Raji (cell line): ENCODE data around the gene REL.

Experiments
- POLR2A ChIP-seq: IDR thresholded peaks from 2 replicates; pipeline ENCODE4 v1.6.1; 2011; ENCODE audit warnings: low read depth, low read length, control low read depth; ENCODE audit not compliant: insufficient read depth

The REL gene

GRCh38 chr2:60881047-60881932 is at the start of gene REL:
Gene REL, plus strand, starts transcription at chr2:60881574. Its CDS starts 267 bp downstream, at chr2:60881841.
- peak; percentile 81 for TF ChIP-seq POLR2A

- TF ChIP-seq POLR2A: no peak
These were observed 49.5 kb upstream of the REL start for GRCh38 chr2:60831921-60832320.

DNA sequence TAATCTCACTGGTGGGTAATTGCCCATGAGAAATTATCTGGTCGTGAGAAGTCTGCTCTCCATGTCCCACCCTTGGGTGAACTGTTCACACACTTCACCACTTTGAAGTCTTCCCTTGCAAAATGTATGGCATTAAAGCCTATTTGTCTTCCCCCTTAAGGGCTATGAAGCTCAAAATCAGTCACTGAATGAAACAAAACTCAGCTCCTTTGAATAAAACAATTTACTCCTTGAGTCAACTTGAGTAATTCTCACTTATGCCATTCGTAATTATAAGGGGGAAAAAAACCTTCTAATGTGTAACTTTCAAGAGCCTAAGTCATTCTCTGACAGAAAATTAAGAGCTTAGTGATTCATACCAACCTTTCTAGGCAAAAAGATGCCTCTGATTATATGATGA is 48.8 kb upstream of the REL start:
- no peak for TF ChIP-seq POLR2A

GRCh38 chr2:60834270-60834717 is 47.1 kb upstream of the REL start:
- TF ChIP-seq POLR2A: no peak

DNA sequence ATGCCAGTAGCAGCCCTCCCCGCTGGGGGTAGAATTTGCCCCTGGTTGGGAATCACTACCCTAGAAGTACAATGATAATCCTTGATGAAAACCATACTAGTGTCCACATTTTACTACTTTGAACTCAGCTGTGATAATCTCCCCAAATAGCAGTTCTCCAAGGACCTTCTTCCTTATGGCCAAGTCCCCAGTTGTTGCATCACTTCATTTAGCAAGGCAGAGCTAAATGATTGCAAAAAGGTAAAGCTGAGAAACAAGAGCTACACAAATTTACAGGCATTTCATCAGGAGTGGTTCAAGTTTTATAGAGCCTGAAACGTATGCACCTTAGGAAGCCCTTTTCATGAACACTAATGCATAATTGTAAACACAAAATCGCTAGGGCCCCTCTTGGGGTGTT is 44.9 kb upstream of the REL start:
- no peak for TF ChIP-seq POLR2A

DNA sequence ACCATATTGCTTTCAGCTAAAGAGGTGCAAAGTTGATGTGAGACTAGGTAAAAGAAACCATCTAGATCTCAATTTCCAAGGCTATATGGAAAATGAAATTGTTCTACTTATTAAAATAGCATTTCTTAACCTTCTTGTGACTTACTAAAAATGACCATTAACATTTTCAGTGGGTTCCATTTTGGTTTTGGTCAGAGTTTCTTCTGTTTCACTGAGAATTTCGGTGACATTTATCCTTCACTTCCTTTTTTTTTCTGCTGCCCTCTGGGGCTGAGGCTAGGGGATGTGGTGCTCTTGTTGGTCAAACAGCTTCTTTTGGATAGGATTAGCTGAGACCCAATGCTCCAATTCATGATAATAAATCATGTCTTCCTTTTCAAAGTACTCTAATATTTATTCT is 44.3 kb upstream of the REL start:
- no peak for TF ChIP-seq POLR2A

DNA sequence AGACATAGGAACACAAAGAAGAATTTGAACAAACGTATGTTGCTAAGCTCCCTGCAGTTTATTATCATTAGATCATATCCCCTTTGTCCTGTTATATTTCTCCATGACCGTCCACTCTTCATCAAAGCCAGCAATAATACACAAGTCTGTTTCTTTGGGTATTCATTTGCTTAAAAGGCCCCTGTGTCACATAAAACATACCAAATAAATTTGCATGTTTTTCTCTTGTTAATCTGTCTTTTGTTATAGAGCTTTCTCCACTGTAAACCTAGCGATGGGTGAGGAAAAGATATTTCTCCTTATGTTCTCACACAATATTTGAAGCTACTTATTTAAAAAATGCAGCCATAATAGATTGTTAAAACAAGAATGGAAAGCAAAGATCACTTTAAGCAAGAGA is 42.9 kb upstream of the REL start:
- no peak for TF ChIP-seq POLR2A

DNA sequence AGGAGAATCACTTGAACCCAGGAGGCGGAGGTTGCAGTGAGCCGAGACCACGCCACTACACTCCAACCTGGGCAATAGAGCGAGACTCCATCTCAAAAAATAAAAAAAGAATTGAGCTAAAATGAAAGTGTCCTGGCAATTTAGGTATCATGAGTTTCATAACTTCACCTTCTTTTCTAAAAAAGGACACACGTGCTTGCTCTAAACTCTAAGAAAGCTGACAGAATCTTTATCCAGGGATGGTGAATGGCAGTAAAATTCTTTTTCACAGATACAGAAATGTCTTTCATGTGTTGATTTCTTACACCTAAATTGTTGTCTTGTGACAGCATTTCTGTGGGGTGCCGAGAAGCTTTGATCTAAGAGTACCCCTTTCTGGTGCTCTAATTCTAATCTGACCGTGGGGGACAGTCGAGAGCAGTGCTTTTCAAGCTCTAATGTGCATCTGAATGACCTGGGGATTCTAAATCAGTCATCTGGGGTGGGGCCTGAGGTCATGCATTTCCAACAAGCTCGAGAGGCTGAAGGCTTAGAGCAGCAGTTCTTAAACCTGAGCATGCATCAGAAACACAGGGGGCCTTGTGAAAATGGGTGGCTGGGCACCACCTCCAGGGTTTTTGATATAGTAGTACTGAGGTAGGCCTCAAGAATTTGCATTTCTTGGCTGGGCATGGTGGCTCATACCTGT is 42.1 kb upstream of the REL start:
- TF ChIP-seq POLR2A: peak; percentile 55

- TF ChIP-seq POLR2A: peak; percentile 41; the same call in 1 of the 2 replicates
These were observed 40.5 kb upstream of the REL start for GRCh38 chr2:60840880-60841279.

- TF ChIP-seq POLR2A: peak; percentile 58
These were observed 38.4 kb upstream of the REL start for GRCh38 chr2:60843006-60843405.

- no peak for TF ChIP-seq POLR2A
These were observed 37.3 kb upstream of the REL start for GRCh38 chr2:60844105-60844504.

GRCh38 chr2:60847854-60848253 is 33.5 kb upstream of the REL start:
- no peak for TF ChIP-seq POLR2A

- no peak for TF ChIP-seq POLR2A
These were observed 32.2 kb upstream of the REL start for GRCh38 chr2:60849187-60849586.

DNA sequence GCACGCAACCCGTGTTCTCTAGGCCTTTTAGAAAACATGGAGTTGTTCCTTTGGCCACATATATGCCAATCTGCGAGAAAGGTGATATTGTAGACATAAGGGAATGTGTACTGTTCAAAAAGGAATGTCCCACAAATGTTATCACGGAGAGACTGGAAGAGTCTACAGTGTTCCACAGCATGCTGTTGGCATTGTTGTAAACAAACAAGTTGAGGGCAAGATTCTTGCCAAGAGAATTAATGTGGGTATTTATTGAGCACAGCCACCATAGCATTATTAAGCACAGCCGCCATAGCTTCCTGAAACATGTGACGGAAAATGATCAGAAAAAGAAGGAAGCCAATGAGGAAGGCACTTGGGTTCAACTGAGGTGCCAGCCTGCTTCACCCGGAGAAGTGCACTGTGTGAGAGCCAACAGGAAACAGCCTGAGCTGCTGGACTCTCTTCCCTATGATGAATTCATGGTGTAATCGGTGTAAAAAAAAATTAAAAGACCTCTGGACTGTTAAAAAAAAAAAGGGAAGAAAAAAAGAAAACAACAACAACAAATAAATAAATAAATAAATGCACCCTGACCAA is 29.0 kb upstream of the REL start:
- no peak for TF ChIP-seq POLR2A

DNA sequence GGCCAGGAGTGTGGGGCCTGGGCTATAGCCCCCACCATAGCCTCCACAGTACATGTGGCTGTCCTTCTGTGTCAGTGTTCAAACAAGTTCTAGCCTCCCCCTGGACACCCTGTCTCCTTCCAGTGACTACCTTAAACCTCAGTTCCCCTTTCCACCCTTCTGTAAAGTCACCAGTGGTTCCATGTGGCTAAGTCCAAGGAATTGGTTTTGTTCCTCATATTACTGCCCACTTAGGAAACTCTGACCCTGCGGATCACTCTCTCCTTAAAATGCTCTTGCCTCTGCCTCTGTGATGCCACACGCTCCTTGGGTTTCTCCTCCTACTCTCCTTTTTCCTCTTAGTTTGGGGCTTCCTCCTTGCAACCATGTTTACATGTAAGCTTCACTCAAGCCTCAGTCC is 27.8 kb upstream of the REL start:
- TF ChIP-seq POLR2A: no peak
